ENCODE measurements around the gene OSCAR.

The OSCAR gene

GRCh38 chr19:54133312-54133956 is 32.8 kb upstream of the OSCAR start:
- no peak for ATAC-seq
- no peak for DNase-seq (ENCODE audit: low spot score in 2 of 2)
- H3K4me3 Mint-ChIP-seq: no peak overlapping the region
- no peaks in the 10 kb centered on the region for H3K9me3 Mint-ChIP-seq
- H3K27ac Mint-ChIP-seq: no peak overlapping the region
- H3K4me1 Mint-ChIP-seq: peaks cover 17% of the 10 kb centered on the region
- H3K36me3 Mint-ChIP-seq: peaks cover 37% of the 10 kb centered on the region

DNA sequence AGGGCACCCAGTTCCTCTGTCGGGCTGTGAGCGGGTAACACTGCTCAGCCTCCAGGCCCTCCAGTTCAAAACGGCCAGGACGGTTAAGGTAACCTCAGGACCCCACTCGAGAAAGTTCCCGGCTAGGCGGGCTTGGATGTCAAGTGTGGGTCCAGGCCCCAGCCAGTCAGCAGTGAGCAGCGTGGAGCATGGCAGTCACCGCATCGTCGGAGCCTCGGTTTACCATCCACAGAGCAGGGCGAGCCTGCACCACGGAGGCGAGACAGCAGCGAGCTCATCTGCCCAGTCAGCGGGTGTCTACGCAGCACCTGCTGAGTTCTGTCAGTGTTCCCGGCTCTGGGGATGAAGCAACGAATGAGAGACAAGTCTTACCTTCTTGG is 29.0 kb upstream of the OSCAR start:
- DNase-seq (ENCODE audit: low spot score in 2 of 2) (no peak), ATAC-seq (no peak)
- Mint-ChIP-seq H3K27ac (no peak overlapping the region), H3K36me3 (peaks cover 63% of the 10 kb centered on the region), H3K4me1 (peaks cover 6% of the 10 kb centered on the region), H3K9me3 (no peaks in the 10 kb centered on the region), H3K4me3 (no peak overlapping the region)

DNA sequence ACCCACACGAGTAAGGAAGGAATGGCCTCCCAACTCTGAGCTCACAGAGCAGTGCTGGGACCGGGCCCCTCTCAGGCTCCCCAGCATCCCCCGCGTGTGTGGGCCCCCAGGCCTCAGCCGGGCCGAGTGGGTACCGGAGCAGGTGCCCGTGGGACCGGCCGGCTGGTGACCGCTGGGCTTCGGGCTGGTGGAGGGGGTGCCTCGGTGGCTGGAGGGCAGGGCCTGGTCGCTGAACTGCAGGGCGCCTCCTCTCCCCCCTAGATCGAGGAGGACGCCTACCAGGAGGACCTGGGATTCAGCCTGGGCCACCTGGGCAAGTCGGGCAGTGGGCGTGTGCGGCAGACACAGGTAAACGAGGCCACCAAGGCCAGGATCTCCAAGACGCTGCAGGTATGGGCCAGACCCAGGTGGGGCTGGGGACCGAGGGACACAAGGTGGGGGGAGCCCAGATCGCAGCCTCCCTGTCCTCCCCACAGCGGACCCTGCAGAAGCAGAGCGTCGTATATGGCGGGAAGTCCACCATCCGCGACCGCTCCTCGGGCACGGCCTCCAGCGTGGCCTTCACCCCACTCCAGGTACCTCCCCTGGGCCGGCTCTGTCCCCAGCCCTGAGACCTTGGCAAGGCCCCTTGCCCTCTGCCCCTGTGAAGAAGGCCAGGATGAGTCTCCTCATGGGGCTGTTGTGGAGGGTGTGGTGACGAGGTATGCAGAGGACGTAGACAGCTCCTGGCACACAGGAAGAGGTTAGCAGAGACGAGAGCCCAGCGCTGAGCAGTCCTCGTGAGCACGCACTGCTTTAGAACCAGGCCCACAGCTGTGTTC is 28.4 kb upstream of the OSCAR start:
- no peaks in the 10 kb centered on the region for H3K9me3 Mint-ChIP-seq
- H3K4me3 Mint-ChIP-seq: no peak overlapping the region
- no peak for ATAC-seq
- peaks cover 66% of the 10 kb centered on the region for H3K36me3 Mint-ChIP-seq
- no peak for DNase-seq (ENCODE audit: low spot score in 2 of 2)
- H3K27ac Mint-ChIP-seq: no peak overlapping the region
- H3K4me1 Mint-ChIP-seq: no peaks in the 10 kb centered on the region

DNA sequence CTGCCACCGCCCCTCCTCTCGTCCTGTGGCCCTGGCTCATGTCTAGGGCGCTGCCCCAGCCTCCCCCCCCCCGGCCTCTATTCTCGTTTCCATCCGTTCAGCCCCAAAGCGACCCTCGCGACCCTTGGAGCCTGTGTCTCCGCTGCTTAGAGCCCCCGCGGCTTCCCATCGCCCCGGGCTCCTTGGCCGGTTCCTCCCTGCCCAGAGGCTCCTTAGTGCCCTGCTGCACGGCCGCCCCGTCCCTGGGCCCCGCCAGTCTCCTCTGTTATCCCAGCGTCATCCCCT is 27.8 kb upstream of the OSCAR start:
- no peak overlapping the region for H3K4me3 Mint-ChIP-seq
- H3K4me1 Mint-ChIP-seq: no peaks in the 10 kb centered on the region
- no peak for ATAC-seq
- no peaks in the 10 kb centered on the region for H3K9me3 Mint-ChIP-seq
- no peak overlapping the region for H3K27ac Mint-ChIP-seq
- H3K36me3 Mint-ChIP-seq: peaks cover 73% of the 10 kb centered on the region
- no peak for DNase-seq (ENCODE audit: low spot score in 2 of 2)

- H3K27ac Mint-ChIP-seq: no peak overlapping the region
- no peaks in the 10 kb centered on the region for H3K9me3 Mint-ChIP-seq
- H3K4me3 Mint-ChIP-seq: no peak overlapping the region
- H3K4me1 Mint-ChIP-seq: no peaks in the 10 kb centered on the region
- peaks cover 78% of the 10 kb centered on the region for H3K36me3 Mint-ChIP-seq
- ATAC-seq (no peak), DNase-seq (ENCODE audit: low spot score in 2 of 2) (no peak)
Observed at GRCh38 chr19:54127688-54128440, 27.3 kb upstream of the OSCAR start.

DNA sequence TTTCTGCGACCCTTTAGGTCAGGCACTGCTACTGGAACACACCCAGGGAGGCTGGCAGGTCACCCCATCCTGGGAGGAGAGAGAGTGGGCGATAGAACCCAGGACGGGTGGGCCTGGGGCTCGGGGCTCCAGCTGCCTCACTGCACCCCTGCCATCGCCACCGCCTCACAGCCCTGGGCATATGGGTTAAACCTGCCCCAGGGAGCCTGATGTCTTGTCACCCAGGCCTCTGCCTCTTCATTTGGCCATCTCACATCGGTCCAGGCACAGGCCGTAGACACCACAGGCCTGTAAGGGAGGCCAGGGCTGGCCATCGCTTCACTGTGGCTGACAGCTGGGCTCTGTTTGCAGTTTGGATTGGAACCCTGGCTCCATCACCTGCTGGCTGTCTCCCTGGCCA is 25.1 kb upstream of the OSCAR start:
- Mint-ChIP-seq H3K4me3 (no peak overlapping the region), H3K36me3 (peaks cover 83% of the 10 kb centered on the region), H3K9me3 (no peaks in the 10 kb centered on the region), H3K4me1 (no peaks in the 10 kb centered on the region), H3K27ac (no peak overlapping the region)
- ATAC-seq (no peak), DNase-seq (ENCODE audit: low spot score in 2 of 2) (no peak)

DNA sequence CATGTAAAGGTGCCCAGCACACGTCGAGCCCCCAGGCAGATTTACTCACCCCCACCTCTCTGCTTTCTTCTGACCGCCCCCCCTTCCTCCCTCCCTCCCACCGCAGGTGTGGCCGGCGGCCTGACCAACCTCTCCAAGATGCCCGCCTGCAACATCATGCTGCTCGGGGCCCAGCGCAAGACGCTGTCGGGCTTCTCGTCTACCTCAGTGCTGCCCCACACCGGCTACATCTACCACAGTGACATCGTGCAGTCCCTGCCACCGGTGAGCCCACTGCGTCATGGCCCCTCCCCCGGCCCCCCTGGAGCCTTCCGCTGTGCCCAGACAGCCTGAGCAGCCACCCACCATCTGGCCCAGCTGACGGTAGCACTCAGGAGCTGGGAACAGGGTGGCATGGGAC is 23.8 kb upstream of the OSCAR start:
- no peak overlapping the region for H3K27ac Mint-ChIP-seq
- H3K4me3 Mint-ChIP-seq: no peak overlapping the region
- DNase-seq (ENCODE audit: low spot score in 2 of 2) (no peak), ATAC-seq (no peak)
- H3K4me1 Mint-ChIP-seq: no peaks in the 10 kb centered on the region
- H3K9me3 Mint-ChIP-seq: no peaks in the 10 kb centered on the region
- peaks cover 90% of the 10 kb centered on the region for H3K36me3 Mint-ChIP-seq

DNA sequence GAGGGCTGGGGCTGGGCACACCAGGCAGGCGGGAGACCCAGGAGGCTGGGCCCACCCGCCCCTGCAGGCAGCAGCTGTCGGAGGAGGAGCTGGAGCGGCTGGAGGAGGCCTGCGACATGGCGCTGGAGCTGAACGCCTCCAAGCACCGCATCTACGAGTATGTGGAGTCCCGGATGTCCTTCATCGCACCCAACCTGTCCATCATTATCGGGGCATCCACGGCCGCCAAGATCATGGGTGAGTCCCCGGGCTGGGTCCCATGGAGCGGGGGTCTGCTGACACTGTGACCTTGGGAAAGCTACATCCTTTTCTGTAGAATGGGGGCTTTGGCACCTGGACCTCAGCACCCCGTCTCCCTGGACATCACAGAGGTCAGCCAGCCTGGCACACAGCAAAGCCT is 23.1 kb upstream of the OSCAR start:
- ATAC-seq (no peak), DNase-seq (ENCODE audit: low spot score in 2 of 2) (no peak)
- no peaks in the 10 kb centered on the region for H3K4me1 Mint-ChIP-seq
- H3K4me3 Mint-ChIP-seq: no peak overlapping the region
- H3K36me3 Mint-ChIP-seq: peaks cover 92% of the 10 kb centered on the region
- H3K27ac Mint-ChIP-seq: no peak overlapping the region
- no peaks in the 10 kb centered on the region for H3K9me3 Mint-ChIP-seq

GRCh38 chr19:54121259-54121658 is 20.7 kb upstream of the OSCAR start:
- DNase-seq (ENCODE audit: low spot score in 2 of 2): no peak
- no peak overlapping the region for H3K4me3 Mint-ChIP-seq
- no peak for ATAC-seq
- peaks cover 16% of the 10 kb centered on the region for H3K4me1 Mint-ChIP-seq
- H3K9me3 Mint-ChIP-seq: no peaks in the 10 kb centered on the region
- no peak overlapping the region for H3K27ac Mint-ChIP-seq
- H3K36me3 Mint-ChIP-seq: peaks cover 90% of the 10 kb centered on the region

DNA sequence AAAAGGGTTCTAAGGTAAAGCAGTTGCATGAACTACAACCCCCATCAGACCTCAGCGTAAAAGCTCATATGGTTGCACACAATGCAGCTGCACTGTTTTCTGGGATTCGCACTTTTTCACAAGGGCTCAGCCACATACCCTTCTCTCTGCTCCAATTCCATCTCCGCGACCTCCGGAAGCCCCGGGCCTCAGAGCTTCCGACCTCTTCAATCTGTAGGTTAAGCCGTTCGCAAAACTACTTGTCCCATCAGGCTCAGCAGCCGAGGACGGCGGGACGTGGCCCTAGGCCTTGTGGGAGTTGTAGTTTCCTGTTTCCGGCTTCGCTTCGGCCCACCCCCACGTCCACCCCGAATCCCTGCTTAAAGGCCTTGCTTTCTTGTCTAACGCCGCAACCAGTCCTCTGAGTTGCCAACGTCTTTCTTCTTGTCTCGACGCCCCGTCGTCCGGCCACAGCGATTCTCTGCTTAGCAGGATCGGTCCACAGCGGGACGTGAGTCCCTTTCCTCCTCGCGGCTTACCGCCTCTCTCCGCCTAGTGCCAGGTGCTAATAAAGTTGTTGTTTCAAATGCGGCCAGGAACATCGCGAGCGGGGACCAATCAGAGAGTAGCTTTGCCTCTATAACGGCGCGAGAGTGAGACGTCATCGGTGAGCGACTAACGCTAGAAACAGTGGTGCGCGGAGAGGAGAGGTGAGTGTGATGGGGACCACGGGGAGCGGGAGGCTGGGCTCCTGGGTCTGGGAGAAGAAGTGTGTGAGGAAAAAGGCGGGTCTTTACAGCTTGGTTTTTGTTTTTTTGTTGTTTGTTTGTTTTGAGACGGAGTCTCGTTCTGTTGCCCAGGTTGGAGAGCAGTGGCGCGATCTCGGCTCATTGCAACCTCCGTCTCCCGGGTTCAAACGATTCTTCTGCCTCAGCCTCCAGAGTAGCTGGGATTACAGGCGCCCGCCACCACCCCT is 14.8 kb upstream of the OSCAR start, which contains the start of the genes PRPF31 and TFPT:
Gene PRPF31, plus strand, starts transcription at position 646 of the 955 bp plus-strand sequence. CDS start 2,525 bp downstream, outside the sequence.
Gene TFPT, minus strand, starts transcription at position 549 of the 955 bp plus-strand sequence. Its CDS starts 388 bp downstream, at position 161.
- peaks cover 45% of the 10 kb centered on the region for H3K4me1 Mint-ChIP-seq
- H3K4me3 Mint-ChIP-seq: peak within 1 kb of the TSS; percentile 81
- H3K36me3 Mint-ChIP-seq: peaks cover 93% of the 10 kb centered on the region
- H3K27ac Mint-ChIP-seq: peak within 1 kb of the TSS; percentile 93
- DNase-seq (ENCODE audit: low spot score in 2 of 2) (peak; percentile 93 to 98), ATAC-seq (peak; percentile 94)
- no peaks in the 10 kb centered on the region for H3K9me3 Mint-ChIP-seq

GRCh38 chr19:54114340-54115108 is 13.9 kb upstream of the OSCAR start:
- DNase-seq (ENCODE audit: low spot score in 2 of 2): peak; percentile 21 to 67

GRCh38 chr19:54109651-54110050 is 9.0 kb upstream of the OSCAR start:
- Mint-ChIP-seq H3K4me1 (peaks cover 42% of the 10 kb centered on the region), H3K36me3 (peaks cover 100% of the 10 kb centered on the region)

More at GRCh38 chr19:54114340-54115108, 13.9 kb upstream of the OSCAR start:
- H3K27ac Mint-ChIP-seq: peak overlapping the region; percentile 93
- H3K4me1 Mint-ChIP-seq: peaks cover 51% of the 10 kb centered on the region
- peak overlapping the region; percentile 81 for H3K4me3 Mint-ChIP-seq
- peak; percentile 52 for ATAC-seq
- H3K36me3 Mint-ChIP-seq: peaks cover 93% of the 10 kb centered on the region
- no peaks in the 10 kb centered on the region for H3K9me3 Mint-ChIP-seq

DNA sequence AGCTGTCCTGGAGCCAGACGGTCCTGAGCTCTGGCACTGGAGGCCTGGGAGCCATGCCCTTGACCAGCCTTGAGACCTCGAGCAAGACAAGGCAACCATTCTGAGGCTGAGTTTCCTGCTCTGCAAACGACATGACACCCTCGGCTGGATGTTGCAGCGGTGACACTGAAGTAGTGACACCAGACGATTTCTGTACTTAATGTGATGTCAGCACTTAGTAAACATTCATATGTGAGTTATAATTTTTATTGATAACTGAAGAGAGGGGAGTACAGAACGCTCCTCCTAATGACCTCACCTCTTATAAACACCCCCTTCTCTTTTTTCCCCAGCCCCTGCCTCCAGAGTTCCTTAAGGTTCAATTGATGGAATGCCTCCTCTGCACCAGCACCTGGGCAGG is 7.9 kb upstream of the OSCAR start:
- Mint-ChIP-seq H3K4me3 (no peak overlapping the region), H3K4me1 (peaks cover 33% of the 10 kb centered on the region), H3K36me3 (peaks cover 93% of the 10 kb centered on the region), H3K27ac (no peak overlapping the region), H3K9me3 (no peaks in the 10 kb centered on the region)
- DNase-seq (ENCODE audit: low spot score in 2 of 2): no peak
- ATAC-seq: no peak

More at GRCh38 chr19:54109651-54110050, 9.0 kb upstream of the OSCAR start:
- no peak overlapping the region for H3K4me3 Mint-ChIP-seq
- ATAC-seq: no peak
- no peaks in the 10 kb centered on the region for H3K9me3 Mint-ChIP-seq
- H3K27ac Mint-ChIP-seq: no peak overlapping the region
- DNase-seq (ENCODE audit: low spot score in 2 of 2): no peak

DNA sequence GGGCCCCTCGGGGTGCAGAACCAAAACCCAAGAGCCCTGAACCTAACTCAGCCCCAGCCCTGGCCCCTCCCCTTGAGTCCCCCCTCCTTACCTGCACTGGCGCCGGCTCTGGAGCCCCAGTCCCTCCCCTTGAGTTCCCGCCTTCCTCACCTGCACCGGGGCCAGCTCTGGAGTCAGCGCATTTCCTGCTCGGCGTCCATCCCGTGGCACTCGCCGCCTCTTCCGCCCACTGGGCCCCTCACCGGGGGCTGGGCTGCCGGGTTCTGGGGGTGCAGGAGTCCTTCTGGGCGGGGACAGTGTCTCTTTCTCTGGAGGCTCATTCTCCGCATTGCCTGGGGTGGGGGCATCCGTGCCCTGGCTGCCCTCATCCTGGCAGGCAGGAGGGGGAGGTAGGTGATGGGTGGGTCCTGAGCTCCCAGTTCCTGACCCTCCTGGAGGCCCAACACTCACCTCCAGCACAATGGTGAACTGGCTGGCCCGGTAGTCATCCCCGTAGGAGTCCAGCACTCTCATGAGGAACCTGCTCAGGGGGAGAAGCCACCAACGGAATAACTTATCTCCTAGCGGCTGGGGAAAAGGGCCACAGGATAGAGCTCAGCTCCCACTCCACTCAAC is 7.4 kb upstream of the OSCAR start:
- no peak overlapping the region for H3K27ac Mint-ChIP-seq
- no peak overlapping the region for H3K4me3 Mint-ChIP-seq

More for the DNA sequence above, 7.4 kb upstream of the OSCAR start:
- Mint-ChIP-seq H3K9me3 (no peaks in the 10 kb centered on the region), H3K36me3 (peaks cover 92% of the 10 kb centered on the region), H3K4me1 (peaks cover 38% of the 10 kb centered on the region)
- DNase-seq (ENCODE audit: low spot score in 2 of 2): no peak
- no peak for ATAC-seq

Measured in stimulated activated effector memory CD8-positive, alpha-beta T cell treated with anti-CD3 and anti-CD28 coated beads, Interleukin-12 subunit alpha, Interleukin-12 subunit beta, amount 100 ng/mL, for 72 hours (primary cell).